CD4-positive, alpha-beta T cell treated with Interleukin-12 subunit alpha and Interleukin-12 subunit beta, for 1 hour (primary cell): ENCODE measurements around the gene ROM1.
A peak's percentile ranks its signal among the peaks of the same experiment; 100 is the strongest.

ENCODE experiments used
- DNase-seq: peaks from one replicate; pipeline ENCODE4 v3.0.0-alpha.2; 2020

The ROM1 gene

DNA sequence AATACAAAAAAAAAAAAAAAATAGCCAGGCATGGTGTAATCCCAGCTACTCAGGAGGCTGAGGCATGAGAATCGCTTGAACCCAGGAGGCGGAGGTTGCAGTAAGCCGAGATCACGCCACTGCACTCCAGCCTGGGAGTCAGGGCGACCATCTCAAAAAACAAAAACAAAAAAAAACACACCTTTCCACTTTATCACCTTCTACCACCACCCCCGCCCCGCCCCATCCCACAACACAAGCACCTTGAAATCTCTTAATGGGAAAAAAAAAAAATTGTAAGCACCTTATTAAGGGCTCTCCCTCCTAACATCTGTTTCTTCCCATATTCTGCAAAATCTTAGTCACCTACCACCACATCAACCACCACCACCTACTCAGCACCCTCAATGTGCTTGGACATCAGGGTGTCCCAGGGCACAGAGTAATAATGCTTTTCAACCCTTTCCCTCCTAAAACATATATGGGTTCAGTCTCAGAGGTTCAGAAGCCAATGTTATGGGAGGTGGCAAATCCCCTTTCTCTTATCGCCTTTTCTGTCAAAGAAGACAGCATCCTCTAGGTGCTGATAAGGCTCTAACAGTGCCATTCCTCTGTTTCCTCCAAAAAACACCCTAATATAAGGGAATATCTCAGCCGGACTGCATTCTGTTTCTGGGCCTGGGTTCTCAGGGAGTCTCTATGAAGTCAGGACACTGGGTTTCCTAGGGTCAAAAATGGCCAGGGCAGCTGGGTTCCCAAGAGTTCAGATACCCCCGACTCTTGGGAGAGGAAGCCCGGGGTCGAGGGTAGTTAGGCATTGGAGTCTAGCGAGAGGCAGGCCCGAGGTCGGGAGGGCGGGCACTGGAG lies 39.3 kb downstream of the ROM1 start:
- DNase-seq, result peak; percentile 73

DNA sequence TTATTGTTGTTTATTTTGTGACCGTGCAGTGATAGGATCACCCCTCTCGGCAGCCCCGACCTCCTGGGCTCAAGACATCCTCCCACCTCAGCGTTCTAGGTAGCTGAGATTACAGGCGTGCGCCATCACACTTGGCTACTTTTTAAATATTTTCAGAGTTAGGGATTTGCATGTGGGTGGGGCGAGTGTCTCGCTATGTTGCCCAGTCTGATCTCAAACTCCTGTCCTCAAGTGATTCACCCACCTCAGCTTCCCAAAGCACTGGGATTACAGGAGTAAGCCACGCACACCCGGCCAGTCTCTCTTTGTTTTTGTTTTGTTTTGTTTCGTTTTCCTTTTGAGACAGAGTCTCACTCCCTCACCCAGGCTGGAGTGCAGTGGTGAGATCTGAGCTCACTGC lies 41.2 kb downstream of the ROM1 start:
- no peak for DNase-seq

DNA sequence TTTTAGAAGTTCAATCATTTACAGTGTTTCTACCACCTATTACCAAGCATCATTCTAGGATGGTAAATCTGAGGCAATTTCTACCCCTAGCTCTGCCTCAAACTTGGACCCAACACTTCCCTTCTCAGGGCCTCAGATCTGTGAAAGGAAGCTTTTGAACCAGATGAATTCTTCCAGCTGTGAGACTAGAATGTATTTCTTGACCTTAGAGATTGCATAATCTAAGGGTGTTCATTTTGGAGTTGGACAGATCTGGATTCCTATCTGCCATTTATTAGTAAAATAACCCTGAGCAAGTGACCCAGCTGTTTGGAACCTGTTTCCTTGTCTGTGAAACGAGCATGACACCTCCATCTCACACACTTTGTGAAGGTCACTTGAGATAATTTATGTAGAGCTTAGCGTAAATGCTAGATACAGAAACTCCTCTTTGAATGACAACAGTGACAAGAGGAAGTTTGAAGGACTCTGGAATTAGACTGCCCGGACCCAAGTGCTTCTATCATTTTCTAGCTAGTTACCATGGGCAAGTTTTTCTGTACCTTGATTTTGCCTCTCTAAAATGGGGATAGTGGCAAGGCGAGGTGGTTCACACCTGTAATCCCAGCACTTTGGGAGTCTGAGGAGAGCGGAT lies 43.9 kb downstream of the ROM1 start:
- DNase-seq, result no peak

DNA sequence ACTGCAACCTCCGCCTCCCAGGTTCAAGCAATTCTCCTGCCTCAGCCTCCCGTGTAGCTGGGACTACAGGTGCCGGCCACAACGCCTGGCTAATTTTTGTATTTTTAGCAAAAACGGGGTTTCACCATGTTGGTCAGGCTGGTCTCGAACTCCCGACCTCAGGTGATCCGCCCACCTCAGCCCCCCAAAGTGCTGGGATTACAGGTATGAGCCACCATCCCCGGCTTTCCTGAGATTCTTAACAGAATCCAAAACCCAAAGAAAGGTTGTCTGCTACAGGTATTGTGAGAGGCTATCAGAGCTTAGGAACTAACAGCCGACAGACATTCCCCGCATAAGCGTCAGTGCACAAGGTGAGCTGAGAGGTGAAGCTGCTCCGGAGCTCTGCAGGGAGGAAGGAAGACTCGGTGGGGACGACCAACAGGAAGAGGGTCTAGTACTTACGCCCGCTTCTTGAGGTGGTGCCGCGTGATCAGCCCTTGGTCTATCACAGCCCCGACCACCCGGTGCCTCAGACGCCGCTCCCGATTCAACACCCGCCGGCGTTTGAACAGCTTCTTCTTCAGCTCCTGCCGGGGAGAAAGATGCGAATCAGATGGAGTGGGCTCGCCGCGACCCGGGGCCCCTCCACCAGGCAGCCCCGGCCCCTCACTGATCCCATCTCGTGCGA lies 51.5 kb downstream of the ROM1 start:
- DNase-seq, result peak; percentile 63
